Chondrocyte (in vitro differentiated cells): ENCODE results near the gene PPP1R16B. TPM values are rescaled to one million over a fixed set of nuclear protein-coding genes. Genes with fewer than 3 reads are reported as not detected.

Source experiments
- DNase-seq: peaks from one replicate; pipeline ENCODE4 v3.0.0; 2021; ENCODE audit warnings: mixed read lengths, low spot score
- H3K27ac Mint-ChIP-seq: one replicate; pipeline ENCODE4 v1.8.0; 2021; ENCODE audit warnings: mild to moderate bottlenecking, moderate library complexity, mixed read lengths; ENCODE audit not compliant: unreplicated experiment
- H3K27me3 Mint-ChIP-seq: 2 replicates; pipeline ENCODE4 v1.8.0; 2021; ENCODE audit warnings: low read depth, mixed read lengths
- H3K36me3 Mint-ChIP-seq: 2 replicates; pipeline ENCODE4 v1.8.0; 2021; ENCODE audit warnings: low read depth, mixed read lengths
- H3K4me1 Mint-ChIP-seq: 2 replicates; pipeline ENCODE4 v1.8.0; 2021; ENCODE audit warnings: low read depth, mild to moderate bottlenecking, mixed read lengths
- H3K4me3 Mint-ChIP-seq: one replicate; pipeline ENCODE4 v1.8.0; 2021; ENCODE audit warnings: mild to moderate bottlenecking, moderate library complexity, mixed read lengths; ENCODE audit not compliant: unreplicated experiment
- H3K9me3 Mint-ChIP-seq: 2 replicates; pipeline ENCODE4 v1.8.0; 2021; ENCODE audit warnings: low read depth, mixed read lengths
- CTCF ChIP-seq: fragments of 200-600 bp; sonication (generic); IDR thresholded peaks from 2 replicates; pipeline ENCODE4 v1.5.0; 2021; ENCODE audit warnings: antibody characterized with exemption, mild to moderate bottlenecking, moderate library complexity
- total RNA-seq: library from RNA; stranded (reverse); gene quantifications from 3 replicates; pipeline ENCODE4 v1.2.1, GENCODE V29; 2021

PPP1R16B gene
- total RNA-seq, 1 donor from 2014 or later = not detected

GRCh38 chr20:38968090-38968489 lies 162.6 kb downstream of the PPP1R16B start:
- H3K27me3 Mint-ChIP-seq = no peaks in the 10 kb centered on the region
- TF ChIP-seq CTCF = no peak
- H3K9me3 Mint-ChIP-seq = no peaks in the 10 kb centered on the region
- no peak overlapping the region for H3K4me3 Mint-ChIP-seq
- no peak overlapping the region for H3K27ac Mint-ChIP-seq
- peaks cover 13% of the 10 kb centered on the region for H3K4me1 Mint-ChIP-seq
- peaks cover 6% of the 10 kb centered on the region for H3K36me3 Mint-ChIP-seq
- DNase-seq = no peak

GRCh38 chr20:38969708-38970107 lies 164.2 kb downstream of the PPP1R16B start:
- H3K27me3 Mint-ChIP-seq = no peaks in the 10 kb centered on the region
- DNase-seq = no peak
- peaks cover 19% of the 10 kb centered on the region for H3K4me1 Mint-ChIP-seq
- peak overlapping the region; percentile 63 for H3K27ac Mint-ChIP-seq
- H3K36me3 Mint-ChIP-seq = peaks cover 8% of the 10 kb centered on the region
- H3K9me3 Mint-ChIP-seq = no peaks in the 10 kb centered on the region
- no peak overlapping the region for H3K4me3 Mint-ChIP-seq
- no peak for TF ChIP-seq CTCF

- DNase-seq = no peak
- peaks cover 19% of the 10 kb centered on the region for H3K4me1 Mint-ChIP-seq
- no peak overlapping the region for H3K4me3 Mint-ChIP-seq
- H3K27ac Mint-ChIP-seq = peak overlapping the region; percentile 74
- H3K27me3 Mint-ChIP-seq = no peaks in the 10 kb centered on the region
- peaks cover 8% of the 10 kb centered on the region for H3K36me3 Mint-ChIP-seq
- no peaks in the 10 kb centered on the region for H3K9me3 Mint-ChIP-seq
- TF ChIP-seq CTCF = no peak
Observed at GRCh38 chr20:38970302-38970701, 164.8 kb downstream of the PPP1R16B start.

Other genes starting within 250 kb of the PPP1R16B start
- not detected in 3 replicates for gene ADIG, start 224.5 kb upstream of the PPP1R16B start, total RNA-seq
- not detected in 3 replicates for gene ARHGAP40, start 203.9 kb upstream of the PPP1R16B start, total RNA-seq
- gene SLC32A1, start 81.2 kb upstream of the PPP1R16B start, total RNA-seq = not detected in 3 replicates
- gene ACTR5, start 57.2 kb upstream of the PPP1R16B start, total RNA-seq = 4.1 to 5.2 TPM (median 4.9 TPM) in 3 replicates
- 1.5 to 4.8 TPM (median 4.5 TPM) in 3 replicates for gene FAM83D, start 120.7 kb downstream of the PPP1R16B start, total RNA-seq
- 7.0 to 8.4 TPM (median 7.8 TPM) in 3 replicates for gene DHX35, start 156.6 kb downstream of the PPP1R16B start, total RNA-seq